Measurements from ENCODE around the gene TMEM272. TPM values are rescaled to one million over a fixed set of nuclear protein-coding genes. Genes with fewer than 3 reads are reported as not detected.
A peak's percentile ranks its signal among the peaks of the same experiment; 100 is the strongest.

The TMEM272 gene
- polyA plus RNA-seq, 1 of the 3 experiments (the other 2 are of a cell fraction): not detected

DNA sequence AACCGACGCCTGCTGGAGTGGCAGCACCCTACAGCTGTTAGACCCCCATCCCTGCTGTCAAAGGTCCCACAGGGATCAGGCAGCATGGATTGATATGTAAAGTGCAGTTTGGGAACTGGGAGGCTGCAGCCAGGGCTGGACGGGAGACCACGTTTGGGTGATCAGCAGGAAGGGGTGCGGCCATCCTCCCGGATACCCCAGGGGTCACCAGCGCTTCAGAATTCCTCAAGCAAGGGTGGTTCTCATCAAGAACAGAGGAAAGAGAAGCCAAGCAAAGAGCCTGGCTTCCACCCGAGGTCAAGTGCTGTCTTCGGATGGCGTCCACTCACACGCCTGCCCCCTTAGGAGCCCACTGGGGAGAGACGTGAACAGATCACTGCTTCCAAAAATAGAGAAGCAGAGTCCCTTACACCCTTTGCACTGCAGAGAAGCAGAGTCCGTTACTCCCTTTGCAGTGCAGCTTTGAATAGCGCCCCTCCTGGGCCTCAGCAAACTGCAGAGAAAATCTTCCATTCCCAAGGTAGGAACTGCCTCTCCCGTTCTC, 76.5 kb downstream of the TMEM272 start:
- DNase-seq: no peak
- no peak overlapping the region for H3K4me2 ChIP-seq
- H3K9me2 ChIP-seq: no peaks in the 10 kb centered on the region
- H2AFZ ChIP-seq (ENCODE audit: low read depth): no peak overlapping the region
- H4K20me1 ChIP-seq (ENCODE audit: insufficient read depth): no peaks in the 10 kb centered on the region
- no peak overlapping the region for H3K4me3 ChIP-seq (ENCODE audit: low read depth in 2 of 2, low read length in 1 of 2)
- peaks cover 10% of the 10 kb centered on the region for H3F3A ChIP-seq (replicated peaks; ENCODE audit: insufficient read depth)
- no peaks in the 10 kb centered on the region for H3K9me3 ChIP-seq
- POLR2A ChIA-PET: no interaction called here
- H3K27me3 ChIP-seq (ENCODE audit: insufficient read depth): no peaks in the 10 kb centered on the region
- WGBS (ENCODE audit: low lambda C conversion rate): 98% methylated on average over 15 of the region's 15 CpGs
- peaks cover 10 to 16% of the 10 kb centered on the region in 2 experiments for H3K36me3 ChIP-seq (replicated peaks in 1 of 2; ENCODE audit: control insufficient read depth in 1 of 2, insufficient read depth in 2 of 2, low read length in 1 of 2)
- H3K27ac ChIP-seq (ENCODE audit: low read depth in 2 of 2, low read length in 1 of 2): no peak overlapping the region
- CTCF ChIA-PET: no interaction called here
- no peaks in the 10 kb centered on the region for H3K79me2 ChIP-seq (ENCODE audit: insufficient read depth)
- TF ChIP-seq NFIC (IDR thresholded peaks at IDR 0.05; ENCODE audit: borderline replicate concordance) (no peak), MAX (IDR thresholded peaks at IDR 0.05; ENCODE audit: low read depth) (no peak), EZH2phosphoT487 (IDR thresholded peaks at IDR 0.05; ENCODE audit: borderline replicate concordance, low read depth) (no peak), CHD2 (IDR thresholded peaks at IDR 0.05; ENCODE audit: low read length, partially characterized antibody) (no peak), REST (IDR thresholded peaks at IDR 0.05; ENCODE audit: low read depth, low read length) (no peak), TAF1 (IDR thresholded peaks at IDR 0.05; ENCODE audit: borderline replicate concordance, low read depth, low read length) (no peak)
- peaks cover 10% of the 10 kb centered on the region in 2 experiments; a peak in 3 of 4 replicates for H3K4me1 ChIP-seq (ENCODE audit: control insufficient read depth in 1 of 2, insufficient read depth in 2 of 2, low read depth in 1 of 2, low read length in 1 of 2)
- no peak overlapping the region for H3K9ac ChIP-seq

DNA sequence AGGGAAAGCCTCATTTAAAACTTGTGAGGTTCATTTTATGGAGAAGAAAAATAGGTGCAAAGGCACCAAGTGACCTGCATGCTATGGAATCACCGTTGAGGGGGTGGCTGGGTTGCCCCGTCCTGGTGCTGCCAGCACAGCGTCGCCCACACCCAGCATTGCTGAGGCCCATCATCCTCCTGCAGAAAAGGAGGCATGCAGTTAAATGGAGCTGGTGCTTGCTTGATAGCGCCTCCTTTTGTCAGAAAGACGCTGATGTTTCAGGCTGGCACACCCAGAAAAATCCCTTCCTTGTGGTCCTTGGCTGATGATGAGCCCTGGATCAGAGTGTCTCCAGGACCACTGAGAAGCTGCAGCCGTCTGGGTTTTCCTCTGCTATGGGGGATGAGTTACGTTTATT, 77.9 kb downstream of the TMEM272 start:
- TF ChIP-seq MAX (IDR thresholded peaks at IDR 0.05; ENCODE audit: low read depth) (no peak), TEAD4 (IDR thresholded peaks at IDR 0.05; ENCODE audit: borderline replicate concordance, insufficient read depth) (no peak), RFX5 (IDR thresholded peaks at IDR 0.05; ENCODE audit: low read length) (no peak), RAD21 (IDR thresholded peaks at IDR 0.05; ENCODE audit: low read length) (0 out of 2 replicates have a peak, but pooled peaks have one; percentile 15), FOXM1 (IDR thresholded peaks at IDR 0.05; ENCODE audit: low read depth) (no peak), IRF3 (IDR thresholded peaks at IDR 0.05; ENCODE audit: low read depth, low read length) (no peak), REST (IDR thresholded peaks at IDR 0.05; ENCODE audit: low read depth, low read length) (no peak), MEF2A (IDR thresholded peaks at IDR 0.05; ENCODE audit: borderline replicate concordance, low read depth) (no peak), SMC3 (IDR thresholded peaks at IDR 0.05; ENCODE audit: low read depth, low read length) (peak; percentile 27; the same call in 1 of the 2 replicates), CTCF (IDR thresholded peaks at IDR 0.05) (peak; percentile 27)
- Histone ChIP-seq H3K9me2 (no peaks in the 10 kb centered on the region), H3K27ac (ENCODE audit: low read depth in 2 of 2, low read length in 1 of 2) (no peak overlapping the region; a peak in 1 of 4 replicates), H3K9ac (no peak overlapping the region), H2AFZ (ENCODE audit: low read depth) (no peak overlapping the region), H3K27me3 (ENCODE audit: insufficient read depth) (no peaks in the 10 kb centered on the region), H3K9me3 (no peaks in the 10 kb centered on the region), H3K4me1 (ENCODE audit: control insufficient read depth in 1 of 2, insufficient read depth in 2 of 2, low read depth in 1 of 2, low read length in 1 of 2) (peaks cover 10% of the 10 kb centered on the region in 2 experiments; a peak in 3 of 4 replicates), H3K4me2 (no peak overlapping the region), H3K79me2 (ENCODE audit: insufficient read depth) (no peaks in the 10 kb centered on the region), H3K4me3 (ENCODE audit: low read depth in 2 of 2, low read length in 1 of 2) (no peak overlapping the region), H4K20me1 (ENCODE audit: insufficient read depth) (no peaks in the 10 kb centered on the region), H3K36me3 (replicated peaks in 1 of 2; ENCODE audit: control insufficient read depth in 1 of 2, insufficient read depth in 2 of 2, low read length in 1 of 2) (peaks cover 16 to 21% of the 10 kb centered on the region in 2 experiments), H3F3A (replicated peaks; ENCODE audit: insufficient read depth) (peaks cover 10% of the 10 kb centered on the region)
- 91% methylated on average over 4 of the region's 8 CpGs for WGBS (ENCODE audit: low lambda C conversion rate)
- ChIA-PET POLR2A (no interaction called here), CTCF (interaction anchor here (1.1 to 1.5 kb wide), 2 partner anchors 10 to 31 kb away, joined by 3 to 4 read pairs; no protein-coding TSS in a partner anchor)
- no peak for DNase-seq

Measured in SK-N-SH (cell line).